Measurements from ENCODE around the gene RBM11.
A peak's percentile ranks its signal among the peaks of the same experiment; 100 is the strongest.

Gene RBM11

GRCh38 chr21:14271641-14272040 lies 55.7 kb downstream of the RBM11 start:
- DNase-seq, result no peak

- peak; percentile 15 for DNase-seq
Measured at GRCh38 chr21:14273736-14274538, 58.0 kb downstream of the RBM11 start.

- DNase-seq, result no peak
Measured at GRCh38 chr21:14275702-14276205, 59.8 kb downstream of the RBM11 start.

Measured in inflammatory macrophage treated with lipopolysaccharide for 4 hours (primary cell).